Upper lobe of right lung (tissue), 1 donor: ENCODE data around the gene TMPRSS13. TPM values are rescaled to one million over a fixed set of nuclear protein-coding genes. Genes with fewer than 3 reads are reported as not detected.

ENCODE experiments used
- ATAC-seq: fragments of 200-7000 bp; cut with Tn5 transposase; one replicate; pipeline ENCODE4 v1.9.1; 2020; ENCODE audit warnings: mild to moderate bottlenecking, moderate library complexity
- DNase-seq: peaks from one replicate; pipeline ENCODE4 v3.0.0-alpha.2; 2020
- H3K27ac ChIP-seq: fragments of 200-600 bp; one replicate; pipeline ENCODE4 v1.8.0; 2022
- H3K27me3 ChIP-seq: fragments of 200-600 bp; one replicate; pipeline ENCODE4 v1.8.0; 2022; ENCODE audit warnings: mild to moderate bottlenecking
- H3K36me3 ChIP-seq: fragments of 200-600 bp; one replicate; pipeline ENCODE4 v1.8.0; 2022
- H3K4me1 ChIP-seq: fragments of 200-600 bp; one replicate; pipeline ENCODE4 v1.8.0; 2022
- H3K4me3 ChIP-seq: fragments of 200-600 bp; one replicate; pipeline ENCODE4 v1.8.0; 2022; ENCODE audit warnings: mild to moderate bottlenecking
- H3K9me3 ChIP-seq: fragments of 200-600 bp; one replicate; pipeline ENCODE4 v1.8.0; 2022
- CTCF ChIP-seq: fragments of 200-600 bp; IDR thresholded peaks from one replicate; pipeline ENCODE4 v1.8.0; 2022; ENCODE audit warnings: antibody characterized with exemption
- intact Hi-C: fragments of 100-400 bp; cut with DNase I; formaldehyde crosslinking; loops from one replicate; pipeline ENCODE4 v1.11.0; 2022
- total RNA-seq: library from RNA; stranded (reverse); fragmentation: NEBNext Ultra II Directional; extraction: Animal tissue kit (Norgen Biotek cat#: 25700); gene quantifications from one replicate; pipeline ENCODE4 v1.2.1, GENCODE V29; 2021
- donor health status: DM: no; HTN: yes; CAD: no; lungs with severe emphysema.

The TMPRSS13 gene
- total RNA-seq, 1 donor from 2014 or later = 9.9 TPM

GRCh38 chr11:117874253-117874909 is 54.8 kb downstream of the TMPRSS13 start:
- Histone ChIP-seq H3K9me3 (no peaks in the 10 kb centered on the region), H3K4me3 (peak overlapping the region; percentile 55), H3K27me3 (peaks cover 29% of the 10 kb centered on the region), H3K4me1 (peaks cover 44% of the 10 kb centered on the region), H3K36me3 (no peaks in the 10 kb centered on the region), H3K27ac (peak overlapping the region; percentile 24)
- no peak for ATAC-seq
- no peak for DNase-seq
- intact Hi-C loops = no loop called here
- TF ChIP-seq CTCF = no peak

- Histone ChIP-seq H3K27me3 (peaks cover 28% of the 10 kb centered on the region), H3K4me3 (peak overlapping the region; percentile 55), H3K9me3 (no peaks in the 10 kb centered on the region), H3K4me1 (peaks cover 44% of the 10 kb centered on the region), H3K27ac (no peak overlapping the region), H3K36me3 (no peaks in the 10 kb centered on the region)
- no peak for TF ChIP-seq CTCF
- intact Hi-C loops = no loop called here
- no peak for ATAC-seq
- no peak for DNase-seq
These were observed 55.4 kb downstream of the TMPRSS13 start for GRCh38 chr11:117873828-117874125.

DNA sequence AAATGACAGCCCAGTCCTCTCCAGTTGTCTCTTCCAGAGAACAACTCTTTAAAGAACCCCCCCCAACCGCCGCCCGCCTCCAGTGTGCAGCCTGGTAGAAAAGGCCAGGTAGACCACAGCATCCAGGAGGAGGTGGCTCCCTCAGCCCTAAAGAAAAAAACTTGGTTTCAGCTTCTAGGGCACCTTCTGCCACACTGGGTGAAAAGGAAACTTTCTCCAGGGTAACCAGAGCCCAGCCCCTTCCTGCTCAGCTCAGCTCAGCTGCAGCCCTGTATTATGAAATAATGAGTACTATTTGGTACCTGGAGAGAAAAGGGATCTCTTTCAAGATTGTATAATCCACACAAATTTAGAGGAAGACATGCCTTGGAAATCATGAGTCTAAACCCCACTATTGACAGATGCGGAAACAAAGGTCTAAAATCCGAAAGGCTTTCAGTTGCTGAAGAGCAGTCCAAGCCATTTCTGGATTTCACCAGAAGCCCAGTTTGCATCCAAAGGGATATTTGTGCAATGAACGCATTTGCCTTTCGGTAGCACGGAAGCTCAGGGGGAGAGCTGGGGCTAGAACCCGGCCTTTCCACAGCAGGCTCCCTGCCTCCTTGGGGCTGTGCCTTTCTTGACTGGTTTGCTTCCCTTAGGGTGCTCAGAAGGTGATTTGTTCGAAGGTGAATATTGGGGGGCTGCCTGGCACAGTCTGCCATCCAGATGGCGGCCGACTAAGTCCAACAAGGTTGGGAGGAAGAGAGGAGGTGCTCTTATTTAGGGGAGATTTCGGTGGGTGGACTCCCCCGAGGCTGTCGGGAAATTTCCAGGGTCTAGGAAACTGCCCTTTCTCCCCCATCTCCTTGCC is 56.0 kb downstream of the TMPRSS13 start:
- Histone ChIP-seq H3K36me3 (no peaks in the 10 kb centered on the region), H3K27ac (no peak overlapping the region), H3K4me3 (no peak overlapping the region), H3K4me1 (peaks cover 44% of the 10 kb centered on the region), H3K27me3 (peaks cover 28% of the 10 kb centered on the region), H3K9me3 (no peaks in the 10 kb centered on the region)
- no peak for TF ChIP-seq CTCF
- DNase-seq (no peak), ATAC-seq (no peak)
- intact Hi-C loops = no loop called here

GRCh38 chr11:117872420-117872961 is 56.7 kb downstream of the TMPRSS13 start:
- Histone ChIP-seq H3K4me3 (no peak overlapping the region), H3K36me3 (no peaks in the 10 kb centered on the region), H3K27ac (no peak overlapping the region), H3K4me1 (peaks cover 42% of the 10 kb centered on the region), H3K9me3 (no peaks in the 10 kb centered on the region), H3K27me3 (peaks cover 28% of the 10 kb centered on the region)
- no peak for DNase-seq
- intact Hi-C loops = no loop called here
- TF ChIP-seq CTCF = no peak
- ATAC-seq = no peak

DNA sequence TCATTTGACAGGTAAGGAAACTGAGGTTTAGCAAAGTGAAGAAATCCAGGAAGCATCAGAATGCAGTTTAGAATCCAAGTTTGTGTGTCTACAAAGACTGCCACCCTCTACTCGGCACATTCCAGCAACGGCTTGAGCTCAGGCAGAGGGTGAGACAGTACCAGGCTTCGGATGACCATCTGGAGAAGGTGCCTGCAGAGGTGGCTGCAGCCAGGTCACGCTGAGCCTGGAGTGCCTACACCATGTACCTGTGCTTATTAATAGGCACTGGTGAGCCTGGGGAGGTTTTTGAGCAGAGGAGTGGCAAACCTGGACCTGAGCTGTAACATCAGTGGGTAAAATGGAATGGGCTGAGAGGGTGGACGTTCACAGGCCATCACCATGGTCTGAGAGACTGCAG is 57.4 kb downstream of the TMPRSS13 start:
- Histone ChIP-seq H3K4me1 (peaks cover 37% of the 10 kb centered on the region), H3K27me3 (peaks cover 28% of the 10 kb centered on the region), H3K4me3 (no peak overlapping the region), H3K36me3 (no peaks in the 10 kb centered on the region), H3K9me3 (no peaks in the 10 kb centered on the region), H3K27ac (no peak overlapping the region)
- DNase-seq = no peak
- intact Hi-C loops = no loop called here
- ATAC-seq = no peak
- TF ChIP-seq CTCF = no peak
